Measurements from ENCODE around the gene HDDC3.
A peak's percentile ranks its signal among the peaks of the same experiment; 100 is the strongest.

Gene HDDC3

DNA sequence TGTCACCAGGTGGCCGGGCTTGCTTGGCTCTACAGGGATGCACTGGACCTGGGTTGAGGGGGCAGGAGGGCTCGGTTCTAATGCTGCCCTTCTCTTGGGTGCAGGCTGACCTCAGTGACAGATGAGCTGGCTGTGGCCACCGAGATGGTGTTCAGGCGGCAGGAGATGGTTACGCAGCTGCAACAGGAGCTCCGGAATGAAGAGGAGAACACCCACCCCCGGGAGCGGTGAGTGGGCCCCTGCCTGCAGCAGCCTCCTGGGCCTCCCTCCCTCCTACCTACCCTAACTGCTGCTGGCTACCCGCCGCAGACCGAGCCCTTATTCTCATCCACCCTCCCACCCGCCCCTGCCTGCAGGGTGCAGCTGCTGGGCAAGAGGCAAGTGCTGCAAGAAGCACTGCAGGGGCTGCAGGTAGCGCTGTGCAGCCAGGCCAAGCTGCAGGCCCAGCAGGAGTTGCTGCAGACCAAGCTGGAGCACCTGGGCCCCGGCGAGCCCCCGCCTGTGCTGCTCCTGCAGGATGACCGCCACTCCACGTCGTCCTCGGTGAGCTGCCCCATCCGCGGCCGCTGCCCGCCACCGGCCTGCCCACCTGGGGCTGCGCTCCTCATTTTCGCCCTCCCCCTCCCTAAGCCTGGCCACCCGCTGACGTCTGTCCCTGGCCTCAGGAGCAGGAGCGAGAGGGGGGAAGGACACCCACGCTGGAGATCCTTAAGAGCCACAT lies 42.5 kb downstream of the HDDC3 start:
- TF ChIP-seq, protein P1, sequence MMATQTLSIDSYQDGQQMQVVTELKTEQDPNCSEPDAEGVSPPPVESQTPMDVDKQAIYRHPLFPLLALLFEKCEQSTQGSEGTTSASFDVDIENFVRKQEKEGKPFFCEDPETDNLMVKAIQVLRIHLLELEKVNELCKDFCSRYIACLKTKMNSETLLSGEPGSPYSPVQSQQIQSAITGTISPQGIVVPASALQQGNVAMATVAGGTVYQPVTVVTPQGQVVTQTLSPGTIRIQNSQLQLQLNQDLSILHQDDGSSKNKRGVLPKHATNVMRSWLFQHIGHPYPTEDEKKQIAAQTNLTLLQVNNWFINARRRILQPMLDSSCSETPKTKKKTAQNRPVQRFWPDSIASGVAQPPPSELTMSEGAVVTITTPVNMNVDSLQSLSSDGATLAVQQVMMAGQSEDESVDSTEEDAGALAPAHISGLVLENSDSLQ (IDR thresholded peaks at IDR 0.05), result no peak
- no peak for TF ChIP-seq FOXM1 (IDR thresholded peaks at IDR 0.05; ENCODE audit: borderline replicate concordance)
- no peak for TF ChIP-seq ARNT (IDR thresholded peaks at IDR 0.05)
- TF ChIP-seq L3MBTL2 (conservative IDR thresholded peaks at IDR 0.05), result no peak
- no peak for TF ChIP-seq FOXA1 (IDR thresholded peaks at IDR 0.05)
- no peak for TF ChIP-seq ELF4 (IDR thresholded peaks at IDR 0.05)
- TF ChIP-seq SUZ12 (IDR thresholded peaks at IDR 0.05), result no peak
- POLR2A ChIA-PET, result interaction anchor here (1.0 to 1.8 kb wide), 2 partner anchors 12 to 14 kb away, joined by 3 to 5 read pairs; no protein-coding TSS in a partner anchor
- CTCF ChIA-PET, result interaction anchor here (0.6 to 1.9 kb wide), 2 partner anchors 12 to 43 kb away, joined by 3 to 6 read pairs; no protein-coding TSS in a partner anchor
- DNase-seq (ENCODE audit: extremely low spot score), result no peak

DNA sequence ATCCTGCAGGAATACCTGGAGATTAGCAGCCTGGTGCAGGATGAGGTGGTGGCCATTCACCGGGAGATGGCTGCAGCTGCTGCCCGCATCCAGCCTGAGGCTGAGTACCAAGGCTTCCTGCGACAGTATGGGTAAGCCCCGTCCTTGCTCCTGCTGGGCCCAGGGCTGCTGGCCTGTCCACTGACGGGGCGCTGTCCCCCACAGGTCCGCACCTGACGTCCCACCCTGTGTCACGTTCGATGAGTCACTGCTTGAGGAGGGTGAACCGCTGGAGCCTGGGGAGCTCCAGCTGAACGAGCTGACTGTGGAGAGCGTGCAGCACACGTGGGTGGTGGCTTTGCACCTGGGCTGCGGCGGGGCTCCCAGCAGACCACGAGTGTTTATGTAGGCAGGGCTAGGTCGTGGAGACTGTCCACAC lies 43.0 kb downstream of the HDDC3 start:
- DNase-seq (ENCODE audit: extremely low spot score), result no peak
- CTCF ChIA-PET, result interaction anchor here (0.6 to 1.9 kb wide), 3 partner anchors 12 to 287 kb away, joined by 3 to 6 read pairs (median 3); no protein-coding TSS in a partner anchor
- POLR2A ChIA-PET, result interaction anchor here (1.0 to 1.8 kb wide), 2 partner anchors 12 to 14 kb away, joined by 4 to 5 read pairs; partner anchors contain the start of gene MAN2A2
- TF ChIP-seq LEF1 (IDR thresholded peaks at IDR 0.05; ENCODE audit: borderline replicate concordance), result no peak
- TF ChIP-seq HDGF (IDR thresholded peaks at IDR 0.05; ENCODE audit: borderline replicate concordance), result no peak
- no peak for TF ChIP-seq CTBP1 (IDR thresholded peaks at IDR 0.05; ENCODE audit: borderline replicate concordance)
- TF ChIP-seq FOXM1 (IDR thresholded peaks at IDR 0.05; ENCODE audit: borderline replicate concordance), result no peak
- no peak for TF ChIP-seq TARDBP (IDR thresholded peaks at IDR 0.05)
- TF ChIP-seq FOXA1 (IDR thresholded peaks at IDR 0.05), result no peak
- TF ChIP-seq BHLHE40 (IDR thresholded peaks at IDR 0.05; ENCODE audit: borderline replicate concordance), result no peak
- TF ChIP-seq L3MBTL2 (conservative IDR thresholded peaks at IDR 0.05), result no peak
- TF ChIP-seq FOXK2 (IDR thresholded peaks at IDR 0.05), result no peak
- TF ChIP-seq ELF4 (IDR thresholded peaks at IDR 0.05), result no peak
- TF ChIP-seq ZNF384 (IDR thresholded peaks at IDR 0.05), result no peak
- no peak for TF ChIP-seq SUZ12 (IDR thresholded peaks at IDR 0.05)
- TF ChIP-seq NFRKB (IDR thresholded peaks at IDR 0.05), result no peak
- TF ChIP-seq ARNT (IDR thresholded peaks at IDR 0.05), result no peak
- no peak for TF ChIP-seq SP1 (IDR thresholded peaks at IDR 0.05)

DNA sequence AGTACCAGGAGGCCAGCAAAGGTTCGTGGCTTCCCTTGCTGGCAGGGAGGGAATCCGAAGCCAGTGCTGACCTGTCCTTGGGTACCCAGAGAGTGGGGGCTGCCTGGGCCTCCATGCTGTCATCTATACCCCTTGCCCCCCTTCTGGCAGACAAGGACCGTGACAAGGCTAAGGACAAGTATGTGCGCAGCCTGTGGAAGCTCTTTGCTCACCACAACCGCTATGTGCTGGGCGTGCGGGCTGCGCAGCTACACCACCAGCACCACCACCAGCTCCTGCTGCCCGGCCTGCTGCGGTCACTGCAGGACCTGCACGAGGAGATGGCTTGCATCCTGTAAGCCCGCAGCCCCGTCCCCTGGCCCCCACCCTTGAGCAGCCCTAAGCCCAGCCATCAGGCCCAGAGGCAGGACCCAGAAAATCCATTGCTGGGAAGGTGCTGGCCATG lies 45.3 kb downstream of the HDDC3 start:
- DNase-seq (ENCODE audit: extremely low spot score), result no peak
- TF ChIP-seq ARNT (IDR thresholded peaks at IDR 0.05) (no peak), FOXM1 (IDR thresholded peaks at IDR 0.05; ENCODE audit: borderline replicate concordance) (no peak), FOXA1 (IDR thresholded peaks at IDR 0.05) (no peak), HDGF (IDR thresholded peaks at IDR 0.05; ENCODE audit: borderline replicate concordance) (no peak), SUZ12 (IDR thresholded peaks at IDR 0.05) (no peak), ELF4 (IDR thresholded peaks at IDR 0.05) (no peak)
- TF ChIP-seq, protein P1 (IDR thresholded peaks at IDR 0.05), result no peak
- POLR2A ChIA-PET, result interaction anchor here (1.0 to 1.5 kb wide), 2 partner anchors 15 to 16 kb away, joined by 3 to 4 read pairs; no protein-coding TSS in a partner anchor
- CTCF ChIA-PET, result interaction anchor here (1.0 to 1.6 kb wide), 4 partner anchors 16 to 239 kb away, joined by 3 to 14 read pairs (median 6); partner anchors contain the start of gene MAN2A2

DNA sequence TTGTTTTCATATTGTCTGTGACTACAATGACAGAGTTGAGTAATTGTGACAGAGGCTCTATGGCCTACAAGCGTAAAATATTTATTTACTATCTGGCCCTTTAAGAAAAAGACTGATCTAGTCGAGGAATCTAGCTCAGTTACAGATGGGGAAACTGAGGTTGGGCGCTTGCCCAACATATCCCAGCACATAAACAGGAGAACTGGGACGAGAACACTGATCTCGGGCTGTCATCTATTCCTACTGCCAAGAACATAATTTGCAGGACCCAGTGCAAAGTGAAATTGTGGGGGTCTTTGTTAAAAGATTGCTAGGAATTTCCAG lies 46.1 kb downstream of the HDDC3 start:
- no peak for DNase-seq (ENCODE audit: extremely low spot score)
- TF ChIP-seq FOXM1 (IDR thresholded peaks at IDR 0.05; ENCODE audit: borderline replicate concordance) (no peak), FOXA1 (IDR thresholded peaks at IDR 0.05) (no peak), FOXK2 (IDR thresholded peaks at IDR 0.05) (no peak), SUZ12 (IDR thresholded peaks at IDR 0.05) (no peak)
- ChIA-PET POLR2A (interaction anchor here (0.6 to 1.5 kb wide), 4 partner anchors 12 to 47 kb away, joined by 3 to 4 read pairs (median 4); partner anchors contain the start of gene HDDC3), CTCF (interaction anchor here (0.6 to 2.3 kb wide), 22 partner anchors 9 to 513 kb away, joined by 3 to 17 read pairs (median 4); partner anchors contain the start of genes BLM, HDDC3 and MAN2A2)

DNA sequence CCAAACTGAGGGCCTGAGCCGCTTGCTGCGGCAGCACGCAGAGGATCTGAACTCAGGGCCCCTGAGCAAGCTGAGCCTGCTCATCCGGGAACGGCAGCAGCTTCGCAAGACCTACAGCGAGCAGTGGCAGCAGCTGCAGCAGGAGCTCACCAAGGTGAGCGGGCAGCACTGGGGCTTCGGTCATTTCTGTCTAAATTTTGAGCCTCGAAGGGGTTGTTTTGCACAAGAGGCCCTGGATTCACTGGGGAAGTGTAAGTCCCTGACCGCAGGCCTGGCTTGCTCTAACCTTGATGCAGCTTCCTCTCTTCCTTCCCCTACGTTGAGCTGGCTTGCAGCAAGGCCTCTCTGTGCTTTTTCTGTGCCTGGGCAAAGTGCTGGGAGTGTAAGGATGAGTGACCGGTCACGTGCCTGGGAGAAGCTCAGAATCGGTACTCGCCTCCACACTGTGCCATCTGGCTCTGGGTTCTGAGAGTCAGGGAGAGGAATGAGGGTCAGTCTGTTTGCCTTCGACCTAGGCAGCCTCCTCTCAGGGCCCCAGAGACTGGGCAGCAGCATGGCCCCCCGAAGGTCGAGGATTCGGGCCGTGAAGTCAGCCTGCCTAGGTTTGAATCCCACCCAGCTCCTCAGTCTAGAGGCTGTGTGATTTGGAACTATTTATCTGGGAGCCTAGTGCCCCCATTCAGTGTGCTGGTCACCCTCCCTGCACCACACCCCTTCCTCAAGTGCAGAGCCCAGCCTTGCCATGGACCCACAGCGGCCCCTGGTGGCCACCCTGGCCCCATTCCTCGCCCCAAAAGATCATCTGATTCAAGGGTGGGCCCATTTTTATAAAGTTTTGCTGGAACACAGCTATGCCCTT lies 46.7 kb downstream of the HDDC3 start:
- no peak for TF ChIP-seq HDGF (IDR thresholded peaks at IDR 0.05; ENCODE audit: borderline replicate concordance)
- no peak for TF ChIP-seq BHLHE40 (IDR thresholded peaks at IDR 0.05; ENCODE audit: borderline replicate concordance)
- no peak for TF ChIP-seq SUZ12 (IDR thresholded peaks at IDR 0.05)
- TF ChIP-seq FOXK2 (IDR thresholded peaks at IDR 0.05), result no peak
- TF ChIP-seq NFRKB (IDR thresholded peaks at IDR 0.05), result no peak
- no peak for TF ChIP-seq L3MBTL2 (conservative IDR thresholded peaks at IDR 0.05)
- TF ChIP-seq, protein P1 (IDR thresholded peaks at IDR 0.05), result no peak
- POLR2A ChIA-PET, result interaction anchor here (0.6 to 1.5 kb wide), 4 partner anchors 12 to 47 kb away, joined by 3 to 4 read pairs (median 3); partner anchors contain the start of gene HDDC3
- DNase-seq (ENCODE audit: extremely low spot score), result peak; percentile 82
- CTCF ChIA-PET, result interaction anchor here (0.6 to 2.3 kb wide), 24 partner anchors 10 to 512 kb away, joined by 3 to 17 read pairs (median 4); partner anchors contain the start of genes BLM, HDDC3 and MAN2A2

Measured in HEK293T (cell line).